Frontal cortex (tissue), 4 donors: ENCODE data around the gene CWC27. TPM values are rescaled to one million over a fixed set of nuclear protein-coding genes. Genes with fewer than 3 reads are reported as not detected.

Experiments used
- DNase-seq, 2 donors: peaks; one replicate each; pipeline ENCODE4 v3.0.0; 2012; ENCODE audit warnings: low spot score in 2 of 2
- FAIRE-seq: peaks from 2 replicates; lab custom pipeline; 2012; peaks lifted over from hg19 to GRCh38; lab: Jason Lieb, UNC
- total RNA-seq: library from RNA; depleted of rRNA; stranded (reverse); fragments of >200 nt; gene quantifications from one replicate; pipeline ENCODE4 v1.2.3, GENCODE V29; 2014
- donor health status: control.
- donor health status: control.
- donor health status: control.

The CWC27 gene, protein sequence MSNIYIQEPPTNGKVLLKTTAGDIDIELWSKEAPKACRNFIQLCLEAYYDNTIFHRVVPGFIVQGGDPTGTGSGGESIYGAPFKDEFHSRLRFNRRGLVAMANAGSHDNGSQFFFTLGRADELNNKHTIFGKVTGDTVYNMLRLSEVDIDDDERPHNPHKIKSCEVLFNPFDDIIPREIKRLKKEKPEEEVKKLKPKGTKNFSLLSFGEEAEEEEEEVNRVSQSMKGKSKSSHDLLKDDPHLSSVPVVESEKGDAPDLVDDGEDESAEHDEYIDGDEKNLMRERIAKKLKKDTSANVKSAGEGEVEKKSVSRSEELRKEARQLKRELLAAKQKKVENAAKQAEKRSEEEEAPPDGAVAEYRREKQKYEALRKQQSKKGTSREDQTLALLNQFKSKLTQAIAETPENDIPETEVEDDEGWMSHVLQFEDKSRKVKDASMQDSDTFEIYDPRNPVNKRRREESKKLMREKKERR
- total RNA-seq = 28.1 TPM

- FAIRE-seq (no peak), DNase-seq (peak; percentile 29 to 40)
These were observed at the start of gene CWC27, which contains the start of gene SREK1IP1 for GRCh38 chr5:64768358-64769312. CWC27 (plus strand) TSS chr5:64768930; CDS start chr5:64769147, 217 bp downstream. SREK1IP1 (minus strand) TSS chr5:64768691; CDS start chr5:64768517, 174 bp downstream.

- DNase-seq = no peak
- FAIRE-seq = no peak
These were observed 46.1 kb upstream of the CWC27 start for GRCh38 chr5:64722588-64722987.

- DNase-seq (no peak), FAIRE-seq (no peak)
These were observed 41.6 kb upstream of the CWC27 start for GRCh38 chr5:64727150-64727549.

GRCh38 chr5:64742411-64742810 is 26.3 kb upstream of the CWC27 start:
- no peak for FAIRE-seq

DNA sequence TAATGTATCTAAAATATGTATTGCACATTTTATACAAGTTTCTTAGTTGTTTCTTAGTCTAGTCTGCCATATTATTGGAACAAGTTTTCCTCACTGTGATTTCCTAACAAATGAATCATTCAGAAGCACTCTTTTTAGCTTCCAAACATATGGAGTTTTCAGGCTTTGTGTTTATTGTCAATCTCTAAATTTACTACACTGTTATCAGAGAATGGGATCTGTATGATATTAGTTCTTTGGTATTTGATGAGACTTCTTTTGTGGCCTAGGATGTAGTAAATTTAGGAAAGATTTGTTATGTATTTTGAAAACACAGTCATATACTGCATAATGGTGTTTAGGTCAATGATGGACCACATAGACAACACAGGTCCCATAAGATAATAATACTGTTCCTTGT is 25.9 kb upstream of the CWC27 start:
- FAIRE-seq (no peak), DNase-seq (no peak)

More at GRCh38 chr5:64742411-64742810, 26.3 kb upstream of the CWC27 start:
- DNase-seq = no peak

DNA sequence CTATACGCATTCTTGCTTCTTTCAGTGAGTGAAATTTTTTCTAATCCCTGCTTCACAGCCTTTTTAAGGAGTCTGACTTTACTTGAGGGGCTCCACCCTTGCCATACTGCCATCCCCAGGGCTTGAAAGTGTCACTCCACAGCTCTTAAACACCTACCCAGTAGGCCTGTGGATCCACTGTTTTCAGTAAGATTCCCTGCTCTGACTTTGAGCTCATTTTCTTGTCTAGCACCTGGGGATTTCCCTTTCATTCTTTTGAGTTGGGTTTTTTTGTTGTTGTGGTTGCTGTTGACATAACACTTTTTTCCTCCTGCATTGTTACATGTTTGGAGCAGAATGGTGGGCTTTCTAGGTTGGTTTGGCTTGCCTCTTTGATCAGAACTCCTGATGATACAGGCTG is 23.8 kb upstream of the CWC27 start:
- no peak for DNase-seq
- no peak for FAIRE-seq

DNA sequence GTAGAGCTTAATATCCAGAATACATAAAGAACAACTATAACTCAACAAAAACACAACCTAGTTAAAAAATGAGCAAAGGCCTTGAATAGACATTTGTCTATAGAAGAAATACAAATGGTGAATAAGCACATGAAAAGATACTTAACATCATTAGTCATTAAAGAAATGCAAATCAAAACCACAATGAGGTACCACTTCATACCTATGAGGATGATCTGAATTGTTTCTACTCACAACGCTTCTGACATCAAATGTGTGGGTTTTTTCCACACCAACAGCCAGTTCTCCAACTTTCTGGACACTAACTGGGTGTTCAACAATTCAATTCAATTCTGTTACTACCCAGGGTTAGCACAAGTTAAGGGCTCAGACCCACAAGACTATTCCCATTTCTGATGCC is 22.3 kb upstream of the CWC27 start:
- FAIRE-seq = no peak
- no peak for DNase-seq

DNA sequence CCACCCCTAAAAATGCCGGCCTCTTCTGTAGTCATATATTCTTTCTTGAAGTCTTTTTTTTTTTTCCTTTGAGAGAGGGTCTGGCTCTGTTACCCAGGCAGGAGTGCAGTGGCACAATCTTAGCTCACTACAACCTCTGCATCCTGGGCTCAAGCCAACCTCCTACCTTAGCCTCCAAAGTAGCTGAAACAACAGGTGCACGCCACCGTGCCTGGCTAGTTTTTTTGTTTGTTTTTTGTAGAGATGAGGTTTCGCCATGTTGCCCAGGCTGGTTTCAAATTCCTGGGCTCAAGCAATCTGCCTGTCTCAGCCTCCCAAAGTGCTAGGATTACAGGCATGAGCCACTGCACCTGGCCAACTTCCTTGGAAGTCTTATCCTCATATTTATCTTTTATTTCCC is 19.3 kb upstream of the CWC27 start:
- FAIRE-seq = no peak
- DNase-seq = no peak

- FAIRE-seq = no peak
- no peak for DNase-seq
These were observed 14.7 kb upstream of the CWC27 start for GRCh38 chr5:64754066-64754465.

GRCh38 chr5:64758901-64759300 is 9.8 kb upstream of the CWC27 start:
- FAIRE-seq (no peak), DNase-seq (no peak)

DNA sequence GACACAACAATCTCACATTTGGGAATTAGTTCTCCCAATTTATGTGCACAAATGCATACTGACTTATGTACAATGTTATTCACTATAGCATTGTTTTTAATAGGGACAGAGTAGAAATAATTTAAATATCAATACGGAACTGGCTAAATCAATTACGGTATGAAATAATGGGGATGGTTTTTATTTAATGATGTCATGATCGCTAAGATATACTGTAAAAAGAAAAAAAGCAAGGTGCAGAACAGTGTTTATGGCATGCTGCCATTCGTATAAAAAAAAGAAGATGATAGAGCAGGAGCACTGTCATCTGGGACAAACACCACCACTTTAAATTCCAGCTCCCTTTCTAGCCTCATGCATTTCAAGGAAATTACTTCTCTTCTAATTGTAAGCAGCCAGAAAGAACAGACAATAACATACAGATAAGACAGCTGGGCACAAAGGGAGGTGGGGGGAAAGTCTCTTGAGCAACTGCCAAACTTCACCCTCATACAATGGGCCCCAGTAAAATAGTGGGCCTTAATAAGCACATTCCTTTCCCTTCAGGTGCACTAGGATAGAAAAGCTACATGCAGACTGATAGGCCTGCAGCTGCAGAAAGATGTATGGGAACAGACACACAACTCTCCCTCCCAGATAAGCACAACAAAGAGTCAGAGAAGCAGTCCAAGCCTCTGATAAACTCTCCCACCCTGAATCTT is 8.6 kb upstream of the CWC27 start:
- DNase-seq (no peak), FAIRE-seq (no peak)

- FAIRE-seq (no peak), DNase-seq (no peak)
These were observed 4.7 kb upstream of the CWC27 start for GRCh38 chr5:64763948-64764503.

DNA sequence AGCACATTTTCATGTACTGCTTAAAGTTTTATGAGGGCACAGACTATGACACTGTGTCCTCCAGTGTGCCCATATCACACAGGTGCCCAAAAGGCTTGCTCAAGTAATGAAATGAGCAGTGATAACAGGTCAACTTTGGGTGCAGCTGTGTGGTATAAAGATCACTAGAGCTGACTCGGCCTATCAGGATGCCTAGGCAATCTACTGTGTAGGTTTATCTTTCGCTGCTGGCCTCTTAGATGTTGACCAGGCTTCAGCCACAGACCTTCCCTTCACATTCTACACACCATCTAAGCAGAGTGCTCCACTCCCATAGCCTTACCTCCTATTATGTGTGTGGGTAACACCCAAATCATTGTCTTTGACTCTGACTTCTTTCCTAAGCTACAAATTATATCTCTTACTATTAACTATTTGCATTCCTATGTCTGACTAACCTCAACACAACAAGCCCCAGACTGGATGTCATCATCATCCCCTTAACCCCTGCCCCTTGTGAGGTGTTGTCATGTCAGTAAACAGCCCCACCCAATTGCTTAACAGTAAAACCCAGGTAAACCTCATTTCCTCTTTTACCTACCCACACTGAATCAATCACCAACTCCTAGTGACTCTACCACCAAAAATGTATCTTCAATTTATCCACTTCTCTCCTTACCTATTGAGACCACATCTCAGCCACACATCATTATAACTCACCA is 2.8 kb upstream of the CWC27 start:
- FAIRE-seq (no peak), DNase-seq (no peak)

DNA sequence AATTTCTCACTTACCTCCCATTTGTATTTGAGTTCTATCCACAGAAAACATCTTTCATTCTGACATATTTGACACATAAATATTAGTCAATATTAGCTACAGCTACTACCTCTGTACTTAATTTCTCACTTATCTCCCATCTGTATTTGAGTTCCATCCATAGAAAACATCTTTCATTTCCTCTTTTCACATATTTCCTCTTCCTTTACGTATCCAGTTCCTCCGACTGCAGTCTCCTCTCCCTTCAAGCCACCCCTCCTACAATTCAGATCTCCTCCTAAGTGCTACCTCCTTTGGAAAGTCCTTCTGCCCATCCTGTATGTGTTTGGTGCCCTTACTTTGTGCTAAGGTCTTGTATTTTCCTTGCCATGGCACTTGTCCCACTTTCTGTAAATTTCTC is 1.8 kb upstream of the CWC27 start:
- no peak for DNase-seq
- no peak for FAIRE-seq

- FAIRE-seq (no peak), DNase-seq (no peak)
These were observed 772 bp upstream of the CWC27 start for GRCh38 chr5:64767959-64768357.

GRCh38 chr5:64769855-64770254 is 1.1 kb downstream of the CWC27 start:
- no peak for FAIRE-seq
- no peak for DNase-seq

- no peak for FAIRE-seq
- no peak for DNase-seq
These were observed 3.0 kb downstream of the CWC27 start for GRCh38 chr5:64771736-64772135.

GRCh38 chr5:64773533-64773932 is 4.8 kb downstream of the CWC27 start:
- DNase-seq (no peak), FAIRE-seq (no peak)

DNA sequence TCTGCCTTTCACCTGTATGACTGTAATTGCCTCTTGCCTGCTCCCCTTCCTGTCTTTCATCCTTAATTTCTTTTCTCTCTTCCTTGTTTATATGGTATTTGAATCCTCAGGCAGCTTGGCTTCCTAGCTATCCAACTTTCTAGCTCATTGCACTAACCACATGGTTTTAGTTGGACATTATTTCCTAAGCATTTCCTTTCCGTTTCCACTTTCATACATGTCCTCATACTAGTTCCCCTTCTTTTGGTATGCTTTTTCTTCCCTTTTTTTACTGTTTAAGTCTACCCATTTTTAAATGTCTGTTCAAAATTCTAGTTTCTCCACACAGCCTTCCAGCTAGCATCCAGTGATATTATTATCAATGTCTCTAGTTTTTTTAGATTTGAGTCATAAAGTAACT is 6.6 kb downstream of the CWC27 start:
- no peak for FAIRE-seq
- DNase-seq = no peak
